Uterus (tissue), 2 donors: ENCODE results near the gene C11orf21.

ENCODE experiments used
- POLR2A ChIP-seq, 2 donors: fragments of 450-650 bp; IDR thresholded peaks; one replicate each; pipeline ENCODE4 v1.6.1; 2016; ENCODE audit warnings: antibody characterized with exemption in 2 of 2, mild to moderate bottlenecking in 1 of 2, moderate library complexity in 1 of 2
- TF ChIP-seq, protein P1 (sequence below), 4 experiments: fragments of 200-600 bp in 2 of 4; fragments of 450-650 bp in 2 of 4; sonication (generic) in 2 of 4; IDR thresholded peaks; one replicate each; pipeline ENCODE4 v1.5.1; 2016 to 2019; ENCODE audit warnings: antibody characterized with exemption in 4 of 4, mild to moderate bottlenecking in 2 of 4, moderate library complexity in 1 of 4

DNA sequence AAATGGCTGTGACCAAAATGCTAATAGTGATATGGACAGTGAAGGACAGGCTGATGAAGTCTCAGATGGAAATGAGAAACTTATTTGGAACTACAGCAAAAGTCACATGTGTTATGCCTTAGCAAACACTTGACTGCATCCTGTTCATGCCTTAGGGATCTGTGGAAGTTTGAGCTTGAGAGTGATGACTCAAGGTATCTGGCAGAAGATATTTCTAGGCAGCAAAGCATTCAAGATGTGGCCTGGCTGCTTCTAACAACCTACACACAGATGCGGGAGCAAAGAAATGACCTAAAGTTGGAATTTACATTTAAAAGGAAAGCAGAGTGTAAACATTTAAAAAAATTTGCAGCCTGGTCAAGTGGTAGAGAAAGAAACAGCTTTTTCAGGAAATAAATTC, 47.3 kb upstream of the C11orf21 start:
- TF ChIP-seq, protein P1, sequence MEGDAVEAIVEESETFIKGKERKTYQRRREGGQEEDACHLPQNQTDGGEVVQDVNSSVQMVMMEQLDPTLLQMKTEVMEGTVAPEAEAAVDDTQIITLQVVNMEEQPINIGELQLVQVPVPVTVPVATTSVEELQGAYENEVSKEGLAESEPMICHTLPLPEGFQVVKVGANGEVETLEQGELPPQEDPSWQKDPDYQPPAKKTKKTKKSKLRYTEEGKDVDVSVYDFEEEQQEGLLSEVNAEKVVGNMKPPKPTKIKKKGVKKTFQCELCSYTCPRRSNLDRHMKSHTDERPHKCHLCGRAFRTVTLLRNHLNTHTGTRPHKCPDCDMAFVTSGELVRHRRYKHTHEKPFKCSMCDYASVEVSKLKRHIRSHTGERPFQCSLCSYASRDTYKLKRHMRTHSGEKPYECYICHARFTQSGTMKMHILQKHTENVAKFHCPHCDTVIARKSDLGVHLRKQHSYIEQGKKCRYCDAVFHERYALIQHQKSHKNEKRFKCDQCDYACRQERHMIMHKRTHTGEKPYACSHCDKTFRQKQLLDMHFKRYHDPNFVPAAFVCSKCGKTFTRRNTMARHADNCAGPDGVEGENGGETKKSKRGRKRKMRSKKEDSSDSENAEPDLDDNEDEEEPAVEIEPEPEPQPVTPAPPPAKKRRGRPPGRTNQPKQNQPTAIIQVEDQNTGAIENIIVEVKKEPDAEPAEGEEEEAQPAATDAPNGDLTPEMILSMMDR (IDR thresholded peaks at IDR 0.05), result no peak
- TF ChIP-seq POLR2A (IDR thresholded peaks at IDR 0.05), result no peak
